Measurements from ENCODE around the gene GNAI3.

The GNAI3 gene

DNA sequence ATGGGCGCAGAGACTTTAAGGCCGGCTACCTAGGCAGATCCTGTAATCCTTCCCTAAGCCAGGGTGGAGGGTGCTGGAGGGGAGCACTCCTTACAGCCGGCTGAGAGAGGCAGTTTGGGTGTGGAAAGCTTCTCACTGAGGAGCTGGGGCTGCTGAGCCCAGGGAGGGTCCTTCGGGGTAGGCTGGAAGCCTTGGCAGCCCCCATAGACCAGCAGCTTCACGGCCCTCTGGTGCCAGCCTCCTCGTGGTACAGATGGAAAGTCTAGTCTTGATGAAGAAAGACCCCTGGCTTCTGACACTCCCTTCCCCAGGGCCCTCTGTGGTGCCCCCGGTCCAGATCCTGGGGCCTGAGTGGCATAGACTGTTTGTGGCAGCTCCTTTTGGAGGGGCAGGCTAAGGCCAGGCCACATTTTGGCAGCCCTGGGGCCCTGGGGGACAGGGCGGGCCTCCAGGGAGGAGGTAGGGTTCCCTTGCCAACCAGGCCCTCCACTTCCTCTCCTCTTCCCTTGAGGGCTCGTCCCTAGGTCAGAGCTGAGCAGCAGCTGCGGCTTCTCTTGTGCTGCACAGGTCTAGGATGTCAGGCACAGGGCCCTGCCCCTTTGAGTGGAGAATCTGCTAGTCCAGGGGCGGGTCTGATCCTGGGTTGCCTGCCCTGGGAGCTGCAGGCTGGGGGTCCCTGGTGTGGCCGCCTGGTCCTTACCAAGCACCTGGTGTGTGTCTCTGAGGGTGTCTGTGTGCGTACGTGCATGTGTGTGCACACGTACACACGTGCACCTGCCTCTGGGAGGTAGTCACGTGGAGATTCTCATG, 76.0 kb downstream of the GNAI3 start:
- TF ChIP-seq, protein P1, sequence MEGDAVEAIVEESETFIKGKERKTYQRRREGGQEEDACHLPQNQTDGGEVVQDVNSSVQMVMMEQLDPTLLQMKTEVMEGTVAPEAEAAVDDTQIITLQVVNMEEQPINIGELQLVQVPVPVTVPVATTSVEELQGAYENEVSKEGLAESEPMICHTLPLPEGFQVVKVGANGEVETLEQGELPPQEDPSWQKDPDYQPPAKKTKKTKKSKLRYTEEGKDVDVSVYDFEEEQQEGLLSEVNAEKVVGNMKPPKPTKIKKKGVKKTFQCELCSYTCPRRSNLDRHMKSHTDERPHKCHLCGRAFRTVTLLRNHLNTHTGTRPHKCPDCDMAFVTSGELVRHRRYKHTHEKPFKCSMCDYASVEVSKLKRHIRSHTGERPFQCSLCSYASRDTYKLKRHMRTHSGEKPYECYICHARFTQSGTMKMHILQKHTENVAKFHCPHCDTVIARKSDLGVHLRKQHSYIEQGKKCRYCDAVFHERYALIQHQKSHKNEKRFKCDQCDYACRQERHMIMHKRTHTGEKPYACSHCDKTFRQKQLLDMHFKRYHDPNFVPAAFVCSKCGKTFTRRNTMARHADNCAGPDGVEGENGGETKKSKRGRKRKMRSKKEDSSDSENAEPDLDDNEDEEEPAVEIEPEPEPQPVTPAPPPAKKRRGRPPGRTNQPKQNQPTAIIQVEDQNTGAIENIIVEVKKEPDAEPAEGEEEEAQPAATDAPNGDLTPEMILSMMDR (IDR thresholded peaks at IDR 0.05; ENCODE audit: low read depth, low read length): no peak
- H3K4me3 ChIP-seq (ENCODE audit: low read depth, low read length): no peak overlapping the region

DNA sequence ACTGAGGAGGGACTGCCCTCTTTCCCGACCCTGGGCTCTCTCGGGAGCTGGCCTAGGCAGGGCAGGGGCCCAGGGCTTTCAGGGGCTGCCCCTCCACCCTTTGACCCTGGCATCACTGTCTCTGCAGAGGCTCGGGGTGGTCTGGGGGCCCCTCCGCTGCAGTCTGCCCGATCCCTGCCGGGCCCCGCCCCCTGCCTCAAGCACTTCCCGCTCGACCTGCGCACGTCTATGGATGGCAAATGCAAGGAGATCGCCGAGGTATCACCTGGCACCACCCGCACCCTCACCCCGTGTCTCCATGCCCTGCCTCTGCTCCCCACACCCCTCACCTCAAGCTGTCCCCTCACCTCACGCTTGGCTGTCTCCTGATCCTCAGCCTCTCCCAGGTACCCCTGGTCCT, 76.8 kb downstream of the GNAI3 start:
- H3K4me3 ChIP-seq (ENCODE audit: low read depth, low read length): no peak overlapping the region
- TF ChIP-seq, protein P1 (IDR thresholded peaks at IDR 0.05; ENCODE audit: low read depth, low read length): no peak

DNA sequence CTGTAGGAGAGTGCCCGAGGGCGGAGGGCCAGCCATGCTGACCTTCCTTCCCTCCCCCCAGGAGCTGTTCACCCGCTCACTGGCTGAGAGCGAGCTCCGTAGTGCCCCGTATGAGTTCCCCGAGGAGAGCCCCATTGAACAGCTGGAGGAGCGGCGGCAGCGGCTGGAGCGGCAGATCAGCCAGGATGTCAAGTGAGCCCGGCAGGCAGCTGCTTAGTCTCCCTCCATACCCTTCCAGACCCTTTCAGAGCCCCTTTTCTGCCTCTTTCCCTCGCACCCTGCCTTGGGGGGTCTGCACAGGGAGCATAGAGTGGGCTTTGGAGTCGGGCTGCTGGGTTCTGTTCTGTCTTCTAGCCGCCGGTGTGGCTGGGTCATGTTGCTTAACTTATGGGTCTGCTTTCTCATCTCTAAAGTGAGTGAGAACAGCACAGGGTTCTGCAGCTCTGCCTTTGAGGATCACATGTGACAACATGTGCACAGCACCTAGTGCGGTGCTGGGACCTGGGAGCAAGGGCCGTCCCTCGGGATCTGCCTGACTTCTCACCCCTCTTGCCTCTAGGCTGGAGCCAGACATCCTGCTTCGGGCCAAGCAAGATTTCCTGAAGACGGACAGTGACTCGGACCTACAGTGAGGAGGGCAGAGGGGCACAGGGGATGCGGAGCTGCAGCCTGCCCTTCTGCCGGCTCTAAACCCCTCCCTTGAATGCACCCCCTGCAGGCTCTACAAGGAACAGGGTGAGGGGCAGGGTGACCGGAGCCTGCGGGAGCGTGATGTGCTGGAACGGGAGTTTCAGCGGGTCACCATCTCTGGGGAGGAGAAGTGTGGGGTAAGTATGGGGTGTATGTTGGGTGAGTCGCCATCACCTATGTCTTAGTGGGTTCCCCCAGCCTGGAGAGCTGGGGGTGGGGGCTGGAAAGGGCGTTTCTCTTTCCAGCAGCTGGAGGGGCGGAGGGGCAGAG, 77.5 kb downstream of the GNAI3 start:
- H3K4me3 ChIP-seq (ENCODE audit: low read depth, low read length): no peak overlapping the region
- TF ChIP-seq, protein P1 (IDR thresholded peaks at IDR 0.05; ENCODE audit: low read depth, low read length): no peak

DNA sequence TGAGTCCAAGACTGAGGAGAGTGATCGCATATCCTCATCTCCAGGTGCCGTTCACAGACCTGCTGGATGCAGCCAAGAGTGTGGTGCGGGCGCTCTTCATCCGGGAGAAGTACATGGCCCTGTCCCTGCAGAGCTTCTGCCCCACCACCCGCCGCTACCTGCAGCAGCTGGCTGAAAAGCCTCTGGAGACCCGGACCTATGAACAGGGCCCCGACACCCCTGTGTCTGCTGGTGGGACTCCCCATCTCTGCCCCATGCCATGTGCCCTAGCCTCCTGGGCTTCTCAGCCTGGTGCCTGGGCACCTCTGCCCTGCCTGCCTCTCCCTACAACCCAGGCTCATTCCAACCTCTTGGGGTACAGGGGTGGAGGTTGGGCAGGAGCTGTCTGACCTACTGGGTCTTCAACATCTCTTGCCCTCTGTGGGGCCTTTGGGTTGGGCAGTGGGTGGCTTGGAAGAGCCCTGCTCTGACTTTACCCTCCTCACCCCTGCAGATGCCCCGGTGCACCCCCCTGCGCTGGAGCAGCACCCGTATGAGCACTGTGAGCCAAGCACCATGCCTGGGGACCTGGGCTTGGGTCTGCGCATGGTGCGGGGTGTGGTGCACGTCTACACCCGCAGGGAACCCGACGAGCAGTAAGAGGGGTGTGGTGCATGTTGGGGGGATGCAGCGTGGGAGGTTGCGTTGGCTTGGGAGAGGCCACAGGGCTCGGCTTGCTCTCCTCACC, 78.4 kb downstream of the GNAI3 start:
- TF ChIP-seq, protein P1 (IDR thresholded peaks at IDR 0.05; ENCODE audit: low read depth, low read length): no peak

DNA sequence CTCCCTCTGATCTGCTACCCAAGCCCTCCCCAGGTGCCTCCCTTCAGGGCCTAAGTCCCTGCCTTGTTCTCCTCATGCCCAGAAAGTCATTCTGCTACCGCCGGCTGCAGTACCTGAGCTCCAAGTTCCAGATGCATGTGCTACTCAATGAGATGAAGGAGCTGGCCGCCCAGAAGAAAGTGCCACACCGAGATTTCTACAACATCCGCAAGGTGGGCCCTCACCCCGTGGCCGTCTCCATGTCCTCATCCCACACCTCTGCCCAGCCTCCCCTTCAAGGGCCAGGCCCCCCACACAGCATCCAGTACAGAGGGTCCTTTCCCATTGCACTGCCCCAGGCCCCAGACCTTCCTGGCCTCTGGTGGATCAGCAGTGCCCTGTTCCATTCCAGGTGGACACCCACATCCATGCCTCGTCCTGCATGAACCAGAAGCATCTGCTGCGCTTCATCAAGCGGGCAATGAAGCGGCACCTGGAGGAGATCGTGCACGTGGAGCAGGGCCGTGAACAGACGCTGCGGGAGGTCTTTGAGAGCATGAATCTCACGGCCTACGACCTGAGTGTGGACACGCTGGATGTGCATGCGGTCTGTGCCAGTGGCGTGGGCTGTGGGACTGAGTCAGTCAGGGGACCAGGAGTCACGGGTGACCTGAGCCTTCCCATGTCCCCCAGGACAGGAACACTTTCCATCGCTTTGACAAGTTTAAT, 79.4 kb downstream of the GNAI3 start:
- no peak overlapping the region for H3K4me3 ChIP-seq (ENCODE audit: low read depth, low read length)
- TF ChIP-seq, protein P1 (IDR thresholded peaks at IDR 0.05; ENCODE audit: low read depth, low read length): no peak

More for the DNA sequence above, 78.4 kb downstream of the GNAI3 start:
- no peak overlapping the region for H3K4me3 ChIP-seq (ENCODE audit: low read depth, low read length)

DNA sequence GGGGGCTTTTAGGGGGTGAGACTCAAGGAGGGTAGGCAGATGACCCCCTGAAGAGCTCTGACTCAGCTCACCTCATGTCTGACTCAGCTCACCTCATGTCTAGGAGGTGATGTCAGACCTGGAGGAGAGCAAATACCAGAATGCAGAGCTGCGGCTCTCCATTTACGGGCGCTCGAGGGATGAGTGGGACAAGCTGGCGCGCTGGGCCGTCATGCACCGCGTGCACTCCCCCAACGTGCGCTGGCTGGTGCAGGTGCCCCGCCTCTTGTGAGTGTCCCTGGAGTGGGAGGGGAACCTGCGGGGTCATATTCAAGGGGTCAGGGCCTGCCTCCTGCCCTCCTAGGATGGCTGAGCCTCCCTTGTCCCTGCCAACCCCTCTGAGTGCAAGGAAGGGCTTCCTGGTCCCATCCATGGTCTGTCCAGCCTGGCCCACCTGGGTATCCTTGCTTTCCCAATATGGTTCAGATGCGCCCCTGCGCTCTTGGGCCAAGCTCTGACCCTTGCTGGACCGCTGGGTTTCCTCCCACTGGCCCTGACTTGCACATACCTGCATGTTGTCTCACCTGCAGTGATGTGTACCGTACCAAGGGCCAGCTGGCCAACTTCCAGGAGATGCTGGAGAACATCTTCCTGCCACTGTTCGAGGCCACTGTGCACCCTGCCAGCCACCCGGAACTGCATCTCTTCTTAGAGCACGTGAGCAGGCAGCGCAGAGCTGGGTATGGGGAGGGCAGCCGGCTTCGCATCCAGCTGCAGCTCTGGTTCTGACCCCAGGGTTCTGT, 80.3 kb downstream of the GNAI3 start:
- H3K4me3 ChIP-seq (ENCODE audit: low read depth, low read length): no peak overlapping the region
- TF ChIP-seq, protein P1 (IDR thresholded peaks at IDR 0.05; ENCODE audit: low read depth, low read length): no peak

Measured in WI38 (cell line).